GM12878 (cell line): ENCODE data around the gene SFSWAP. TPM values are rescaled to one million over a fixed set of nuclear protein-coding genes. Genes with fewer than 3 reads are reported as not detected.

Experiments
- ATAC-seq: fragments of 200-7000 bp; cut with Tn5 transposase; 3 replicates; pipeline ENCODE4 v1.9.1; 2020; ENCODE audit warnings: mild to moderate bottlenecking, moderate library complexity
- BruUV-seq: library from RNA; stranded (reverse); fragments of 400-500 nt; replicated peaks from 2 replicates; lab custom pipeline; 2021; lab: Mats Ljungman, UMichigan
- CTCF ChIA-PET: fragments of 300-600 bp; sonication (Branson Sonifier 250); formaldehyde crosslinking; extraction: SDS; loops from one replicate; lab custom pipeline; 2021; ENCODE audit warnings: inconsistent platforms; lab: Yijun Ruan, JAX
- POLR2A ChIA-PET: fragments of 350-600 bp; formaldehyde crosslinking; extraction: SDS; loops from one replicate; lab custom pipeline; 2021; ENCODE audit warnings: inconsistent platforms; lab: Charles Lee
- RAD21 ChIA-PET: fragments of 300-600 bp; sonication (Branson Sonifier 250); formaldehyde crosslinking; loops from one replicate; lab custom pipeline; 2023; ENCODE audit warnings: antibody characterized with exemption; ENCODE audit not compliant: unreplicated experiment; lab: Charles Lee
- SMC1A ChIA-PET: fragments of 300-600 bp; sonication (Branson Sonifier 250); formaldehyde crosslinking; loops from one replicate; lab custom pipeline; 2023; ENCODE audit not compliant: unreplicated experiment, uncharacterized antibody; lab: Charles Lee
- DNase-seq: peaks from one replicate; pipeline ENCODE4 v3.0.0-alpha.2; 2011; ENCODE audit warnings: low read depth, low spot score
- FAIRE-seq: peaks from 3 replicates; lab custom pipeline; 2011; peaks lifted over from hg19 to GRCh38; lab: Jason Lieb, UNC
- H2AFZ ChIP-seq: 2 replicates; pipeline ENCODE4 v1.6.0; 2011; ENCODE audit warnings: low read depth, low read length, control low read depth; ENCODE audit not compliant: control insufficient read depth
- H3K27ac ChIP-seq: 2 replicates; pipeline ENCODE4 v1.5.1; 2011; ENCODE audit warnings: control low read depth; ENCODE audit not compliant: control insufficient read depth, insufficient read depth
- H3K27me3 ChIP-seq, 2 experiments: replicated peaks in 1 of 2; 2 replicates each; pipeline versions ENCODE4 v1.6.0 to v1.6.1; 2011; ENCODE audit warnings: low read length in 1 of 2; ENCODE audit not compliant: control insufficient read depth in 2 of 2, insufficient read depth in 2 of 2
- H3K36me3 ChIP-seq, 2 experiments: 2 replicates each; pipeline ENCODE4 v1.5.1; 2011; ENCODE audit warnings: low read length in 1 of 2; ENCODE audit not compliant: control insufficient read depth in 2 of 2, insufficient read depth in 2 of 2
- H3K4me1 ChIP-seq: 2 replicates; pipeline ENCODE4 v1.6.1; 2011; ENCODE audit warnings: mild to moderate bottlenecking, low read length, moderate library complexity, mixed read lengths; ENCODE audit not compliant: control insufficient read depth, insufficient read depth
- H3K4me2 ChIP-seq: 2 replicates; pipeline ENCODE4 v1.6.0; 2011; ENCODE audit warnings: control low read depth; ENCODE audit not compliant: control insufficient read depth, insufficient read depth
- H3K4me3 ChIP-seq: fragments of 200-600 bp; sonication (generic); 2 replicates; pipeline ENCODE4 v1.5.1; 2016
- H3K79me2 ChIP-seq: 2 replicates; pipeline ENCODE4 v1.6.0; 2011; ENCODE audit warnings: low read length; ENCODE audit not compliant: control insufficient read depth, insufficient read depth
- H3K9ac ChIP-seq: 2 replicates; pipeline ENCODE4 v1.8.0; 2011; ENCODE audit warnings: low read length, control low read depth, mixed read lengths; ENCODE audit not compliant: control insufficient read depth, insufficient read depth
- H3K9me3 ChIP-seq: replicated peaks from 3 replicates; pipeline ENCODE4 v1.5.1; 2011; ENCODE audit warnings: mild to moderate bottlenecking, low read length; ENCODE audit not compliant: control insufficient read depth, insufficient read depth
- H4K20me1 ChIP-seq: 2 replicates; pipeline ENCODE4 v1.6.0; 2011; ENCODE audit not compliant: control insufficient read depth, insufficient read depth
- BRCA1 ChIP-seq: IDR thresholded peaks from 2 replicates; pipeline ENCODE4 v1.6.1; 2011; ENCODE audit warnings: low read depth, low read length, improper control_type of control experiment
- CBFB ChIP-seq: IDR thresholded peaks from 2 replicates; pipeline ENCODE4 v1.6.1; 2016; ENCODE audit warnings: antibody characterized with exemption, low read depth
- EP300 ChIP-seq, 2 experiments: fragments of 150-350 bp in 1 of 2; IDR thresholded peaks; 2 replicates each; pipeline ENCODE4 v1.6.1; 2011 to 2012; ENCODE audit warnings: low read depth in 2 of 2, low read length in 2 of 2, borderline replicate concordance in 1 of 2, improper control_type of control experiment in 1 of 2, inconsistent platforms in 1 of 2; ENCODE audit not compliant: control insufficient read depth in 1 of 2
- FOXK2 ChIP-seq: fragments of 450-650 bp; IDR thresholded peaks from 2 replicates; pipeline ENCODE4 v1.6.1; 2017; ENCODE audit warnings: mild to moderate bottlenecking, moderate library complexity
- FOXM1 ChIP-seq: IDR thresholded peaks from 2 replicates; pipeline ENCODE4 v1.6.1; 2012; ENCODE audit warnings: low read depth, mild to moderate bottlenecking, inconsistent platforms, low read length, moderate library complexity
- IKZF2 ChIP-seq, 2 experiments: fragments of 450-650 bp; IDR thresholded peaks; 2 replicates each; pipeline ENCODE4 v1.6.1; 2017; ENCODE audit warnings: mild to moderate bottlenecking in 2 of 2, moderate library complexity in 2 of 2
- KAT2A ChIP-seq: conservative IDR thresholded peaks from 2 replicates; pipeline ENCODE4 v1.6.1; 2011; ENCODE audit warnings: low read depth, low read length; ENCODE audit not compliant: control insufficient read depth
- MTA3 ChIP-seq: IDR thresholded peaks from 2 replicates; pipeline ENCODE4 v1.6.1; 2012; ENCODE audit warnings: low read length, inconsistent platforms, borderline replicate concordance
- NFYB ChIP-seq: IDR thresholded peaks from 2 replicates; pipeline ENCODE4 v1.6.1; 2011; ENCODE audit warnings: low read depth, mild to moderate bottlenecking, low read length, improper control_type of control experiment, moderate library complexity; ENCODE audit not compliant: insufficient read depth
- NRF1 ChIP-seq: conservative IDR thresholded peaks from 2 replicates; pipeline ENCODE4 v1.6.1; 2011; ENCODE audit warnings: mild to moderate bottlenecking, low read depth, low read length, improper control_type of control experiment
- PAX5 ChIP-seq: IDR thresholded peaks from 2 replicates; pipeline ENCODE4 v1.6.1; 2011; ENCODE audit warnings: low read depth, low read length, borderline replicate concordance
- PAX8 ChIP-seq: fragments of 450-650 bp; IDR thresholded peaks from 2 replicates; pipeline ENCODE4 v1.6.1; 2017; ENCODE audit warnings: mild to moderate bottlenecking, moderate library complexity
- RCOR1 ChIP-seq: conservative IDR thresholded peaks from 2 replicates; pipeline ENCODE4 v1.6.1; 2012; ENCODE audit warnings: low read depth, low read length, improper control_type of control experiment
- SIX5 ChIP-seq: IDR thresholded peaks from 2 replicates; pipeline ENCODE4 v1.6.1; 2011; ENCODE audit warnings: mild to moderate bottlenecking, low read depth, low read length, moderate library complexity; ENCODE audit not compliant: severe bottlenecking
- SREBF2 ChIP-seq: IDR thresholded peaks from 2 replicates; pipeline ENCODE4 v1.6.1; 2012; ENCODE audit warnings: mild to moderate bottlenecking, low read length
- YBX1 ChIP-seq: fragments of 450-650 bp; IDR thresholded peaks from 2 replicates; pipeline ENCODE4 v1.6.1; 2016; ENCODE audit warnings: antibody characterized with exemption
- ZSCAN29 ChIP-seq: fragments of 450-650 bp; IDR thresholded peaks from 2 replicates; pipeline ENCODE4 v1.6.1; 2017; ENCODE audit warnings: mild to moderate bottlenecking, moderate library complexity
- WGBS: methylation state at CpG from one replicate; pipeline ENCODE4 v1.1.6; 2016; ENCODE audit warnings: low lambda C conversion rate; ENCODE audit not compliant: insufficient replicate concordance, insufficient coverage; ENCODE audit errors: missing lambda C conversion rate; 5-methylcytosine and 5-hydroxymethylcytosine counted together
- in situ Hi-C: fragments of 300-500 bp; cut with MboI; formaldehyde crosslinking; loops from 9 replicates; pipeline ENCODE4 v1.14.3; 2018; ENCODE audit warnings: mixed read lengths
- intact Hi-C: fragments of 100-400 bp; cut with micrococcal nuclease; formaldehyde crosslinking; loops from one replicate; pipeline ENCODE4 v1.14.2; 2022; ENCODE audit not compliant: unreplicated experiment
- polyA plus RNA-seq, 11 experiments: library from polyadenylated mRNA; depleted of rRNA in 4 of 11; unstranded in 6 of 11; stranded (reverse) in 5 of 11; fragments of >200 nt; fragmentation: Nextera tagmentation in 4 of 11; fragmentation: Illumina TruSeq in 1 of 11; extraction: Ambion mirVana in 4 of 11; extraction: Trizol in 1 of 11; gene quantifications; 1 replicate in 1 of 11; 2 replicates in 10 of 11; pipeline versions ENCODE4 v1.2.1 to v1.2.3, GENCODE V29; 2011 to 2016; ENCODE audit warnings: inconsistent platforms in 2 of 11, missing spikeins in 2 of 11, low read depth in 1 of 11
- total RNA-seq, 4 experiments: library from RNA; depleted of rRNA in 3 of 4; stranded (reverse); fragments of >200 nt in 3 of 4; fragmentation: Illumina TruSeq in 1 of 4; extraction: Trizol in 1 of 4; gene quantifications; 2 replicates each; pipeline versions ENCODE4 v1.2.1 to v1.2.3, GENCODE V29; 2013 to 2021
- TF ChIP-seq, protein P1 (sequence below): fragments of 450-650 bp; IDR thresholded peaks from 2 replicates; pipeline ENCODE4 v1.6.1; 2017; ENCODE audit warnings: low read depth, mild to moderate bottlenecking, moderate library complexity
- TF ChIP-seq, protein P2 (sequence below): fragments of 450-650 bp; conservative IDR thresholded peaks from 2 replicates; pipeline ENCODE4 v1.6.1; 2017; ENCODE audit warnings: mild to moderate bottlenecking, moderate library complexity
- TF ChIP-seq, protein P3 (sequence below): IDR thresholded peaks from 2 replicates; pipeline ENCODE4 v1.6.1; 2011; ENCODE audit warnings: low read depth, low read length, improper control_type of control experiment, borderline replicate concordance

Gene SFSWAP
- total and polyA plus RNA-seq, 10 of the 15 experiments (the other 5 are each of a cell fraction or from before 2014, with no cell fraction given) = 1.8 to 48.6 (median 25.0) TPM

DNA sequence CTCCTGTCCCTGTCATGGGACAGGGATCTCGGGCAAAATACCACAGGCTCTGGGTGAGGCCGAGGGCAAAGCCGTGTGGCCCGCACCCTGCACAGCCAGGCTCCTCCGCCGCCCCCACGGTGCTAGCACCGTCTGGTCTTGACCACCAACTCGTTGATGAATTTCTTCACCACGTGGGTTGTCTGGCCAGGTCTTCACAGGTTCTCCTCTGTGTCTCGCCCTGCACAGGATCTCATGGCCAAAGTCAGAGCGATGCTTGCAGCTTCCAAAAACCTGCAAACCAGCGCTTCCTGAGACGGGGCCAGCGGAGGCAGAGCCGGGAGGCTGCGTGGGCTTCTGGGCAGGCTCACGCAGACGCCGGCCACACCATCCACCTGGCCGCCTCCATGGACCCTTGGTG is 88.3 kb downstream of the SFSWAP start:
- no peak overlapping the region for H3K4me2 ChIP-seq
- H4K20me1 ChIP-seq = no peaks in the 10 kb centered on the region
- no peaks in the 10 kb centered on the region for H3K27me3 ChIP-seq
- H3K4me1 ChIP-seq = no peaks in the 10 kb centered on the region
- H3K36me3 ChIP-seq = peaks cover 2 to 3% of the 10 kb centered on the region in 2 experiments; a peak in 3 of 4 replicates
- POLR2A ChIA-PET = no interaction called here
- no peak for ATAC-seq
- TF ChIP-seq ZSCAN29 = no peak
- no peak for TF ChIP-seq RCOR1
- TF ChIP-seq FOXM1 = no peak
- TF ChIP-seq SREBF2 = no peak
- no peak for TF ChIP-seq MTA3
- TF ChIP-seq, protein P1, sequence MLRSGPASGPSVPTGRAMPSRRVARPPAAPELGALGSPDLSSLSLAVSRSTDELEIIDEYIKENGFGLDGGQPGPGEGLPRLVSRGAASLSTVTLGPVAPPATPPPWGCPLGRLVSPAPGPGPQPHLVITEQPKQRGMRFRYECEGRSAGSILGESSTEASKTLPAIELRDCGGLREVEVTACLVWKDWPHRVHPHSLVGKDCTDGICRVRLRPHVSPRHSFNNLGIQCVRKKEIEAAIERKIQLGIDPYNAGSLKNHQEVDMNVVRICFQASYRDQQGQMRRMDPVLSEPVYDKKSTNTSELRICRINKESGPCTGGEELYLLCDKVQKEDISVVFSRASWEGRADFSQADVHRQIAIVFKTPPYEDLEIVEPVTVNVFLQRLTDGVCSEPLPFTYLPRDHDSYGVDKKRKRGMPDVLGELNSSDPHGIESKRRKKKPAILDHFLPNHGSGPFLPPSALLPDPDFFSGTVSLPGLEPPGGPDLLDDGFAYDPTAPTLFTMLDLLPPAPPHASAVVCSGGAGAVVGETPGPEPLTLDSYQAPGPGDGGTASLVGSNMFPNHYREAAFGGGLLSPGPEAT = no peak
- TF ChIP-seq, protein P2, sequence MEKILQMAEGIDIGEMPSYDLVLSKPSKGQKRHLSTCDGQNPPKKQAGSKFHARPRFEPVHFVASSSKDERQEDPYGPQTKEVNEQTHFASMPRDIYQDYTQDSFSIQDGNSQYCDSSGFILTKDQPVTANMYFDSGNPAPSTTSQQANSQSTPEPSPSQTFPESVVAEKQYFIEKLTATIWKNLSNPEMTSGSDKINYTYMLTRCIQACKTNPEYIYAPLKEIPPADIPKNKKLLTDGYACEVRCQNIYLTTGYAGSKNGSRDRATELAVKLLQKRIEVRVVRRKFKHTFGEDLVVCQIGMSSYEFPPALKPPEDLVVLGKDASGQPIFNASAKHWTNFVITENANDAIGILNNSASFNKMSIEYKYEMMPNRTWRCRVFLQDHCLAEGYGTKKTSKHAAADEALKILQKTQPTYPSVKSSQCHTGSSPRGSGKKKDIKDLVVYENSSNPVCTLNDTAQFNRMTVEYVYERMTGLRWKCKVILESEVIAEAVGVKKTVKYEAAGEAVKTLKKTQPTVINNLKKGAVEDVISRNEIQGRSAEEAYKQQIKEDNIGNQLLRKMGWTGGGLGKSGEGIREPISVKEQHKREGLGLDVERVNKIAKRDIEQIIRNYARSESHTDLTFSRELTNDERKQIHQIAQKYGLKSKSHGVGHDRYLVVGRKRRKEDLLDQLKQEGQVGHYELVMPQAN = no peak
- TF ChIP-seq BRCA1 = no peak
- TF ChIP-seq, protein P3, sequence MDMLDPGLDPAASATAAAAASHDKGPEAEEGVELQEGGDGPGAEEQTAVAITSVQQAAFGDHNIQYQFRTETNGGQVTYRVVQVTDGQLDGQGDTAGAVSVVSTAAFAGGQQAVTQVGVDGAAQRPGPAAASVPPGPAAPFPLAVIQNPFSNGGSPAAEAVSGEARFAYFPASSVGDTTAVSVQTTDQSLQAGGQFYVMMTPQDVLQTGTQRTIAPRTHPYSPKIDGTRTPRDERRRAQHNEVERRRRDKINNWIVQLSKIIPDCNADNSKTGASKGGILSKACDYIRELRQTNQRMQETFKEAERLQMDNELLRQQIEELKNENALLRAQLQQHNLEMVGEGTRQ = no peak
- TF ChIP-seq EP300 (IDR thresholded peaks at IDR 0.05; ENCODE audit: borderline replicate concordance in 1 of 2, control insufficient read depth in 1 of 2, low read depth in 2 of 2, low read length in 2 of 2) = no peak
- no peak for TF ChIP-seq IKZF2 (IDR thresholded peaks at IDR 0.05)
- no peak for TF ChIP-seq SIX5
- TF ChIP-seq NRF1 = no peak
- TF ChIP-seq FOXK2 = no peak
- no peak for TF ChIP-seq NFYB
- TF ChIP-seq PAX8 = no peak
- no peak for TF ChIP-seq PAX5
- TF ChIP-seq CBFB = no peak
- TF ChIP-seq YBX1 = no peak
- TF ChIP-seq KAT2A = no peak
- intact Hi-C loops (no loop called here), in situ Hi-C loops (no loop called here)
- H2AFZ ChIP-seq = no peak overlapping the region
- CTCF ChIA-PET = no interaction called here
- no peak overlapping the region for H3K27ac ChIP-seq
- no TSS peak for BruUV-seq
- 93% methylated on average over 21 of the region's 21 CpGs for WGBS
- H3K9me3 ChIP-seq = no peaks in the 10 kb centered on the region
- no peak overlapping the region for H3K4me3 ChIP-seq
- H3K79me2 ChIP-seq = no peaks in the 10 kb centered on the region
- FAIRE-seq = no peak
- no peak overlapping the region for H3K9ac ChIP-seq
- RAD21 ChIA-PET = no interaction called here
- SMC1A ChIA-PET = no interaction called here
- no peak for DNase-seq
